Inflammatory macrophage (primary cell): ENCODE results near the gene ZNF235.
"Not testable (repeated sequence)": the region's sequence is repeated elsewhere in the genome, so short reads cannot be mapped to it uniquely, and the experiment has no call there.

ENCODE experiments used
- DNase-seq, 2 donors: peaks; one replicate each; pipeline ENCODE4 v3.0.0-alpha.2; 2020 to 2022

ZNF235 gene

GRCh38 chr19:44255705-44256411 is 49.0 kb downstream of the ZNF235 start:
- DNase-seq, result no peak

DNA sequence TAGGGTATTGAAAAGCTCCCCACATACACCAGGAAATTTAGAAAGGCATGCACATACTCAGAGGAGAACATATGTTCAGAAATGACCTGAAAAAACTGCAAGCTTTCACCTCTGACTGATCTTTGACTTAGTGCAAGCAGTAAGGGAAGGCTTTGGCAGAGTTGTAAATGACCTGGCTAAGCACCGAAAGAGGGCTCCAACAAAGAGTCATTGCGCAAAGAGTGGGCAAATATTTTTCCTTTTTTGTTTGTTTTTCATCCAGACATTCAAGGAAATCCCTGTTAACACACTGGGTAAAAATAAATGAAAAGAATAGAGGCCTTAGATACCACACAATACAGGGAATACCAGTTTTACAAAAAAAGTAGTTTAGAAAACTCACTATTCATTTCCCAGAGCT is 50.3 kb downstream of the ZNF235 start:
- DNase-seq, result no peak

DNA sequence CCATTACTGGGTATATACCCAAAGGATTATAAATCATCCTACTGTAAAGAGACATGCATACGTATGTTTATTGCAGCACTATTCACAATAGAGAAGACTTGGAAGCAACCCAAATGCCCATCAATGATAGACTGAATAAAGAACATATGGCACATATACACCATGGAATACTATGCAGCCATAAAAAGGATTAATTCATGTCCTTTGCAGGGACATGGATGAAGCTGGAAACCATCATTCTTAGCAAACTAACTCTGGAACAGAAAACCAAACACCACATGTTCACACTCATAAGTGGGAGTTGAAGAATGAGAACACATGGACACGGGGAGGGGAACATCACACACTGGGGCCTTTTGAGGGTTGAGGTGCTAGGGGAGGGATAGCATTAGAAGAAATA is 51.4 kb downstream of the ZNF235 start:
- DNase-seq, result not testable (repeated sequence)

DNA sequence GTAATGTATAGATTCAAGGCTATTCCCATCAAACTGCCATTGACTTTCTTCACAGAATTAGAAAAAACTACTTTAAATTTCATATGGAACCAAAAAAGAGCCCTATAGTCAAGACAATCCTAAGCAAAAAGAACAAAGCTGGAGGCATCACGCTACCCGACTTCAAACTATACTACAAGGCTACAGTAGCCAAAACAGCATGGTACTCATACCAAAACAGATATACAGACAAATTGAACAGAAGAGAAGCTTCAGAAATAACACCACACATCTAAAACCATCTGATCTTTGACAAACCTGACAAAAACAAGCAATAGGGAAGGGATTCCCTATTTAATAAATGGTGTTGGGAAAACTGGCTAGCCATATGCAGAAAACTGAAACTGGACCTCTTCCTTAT is 52.5 kb downstream of the ZNF235 start:
- DNase-seq, result not testable (repeated sequence)

DNA sequence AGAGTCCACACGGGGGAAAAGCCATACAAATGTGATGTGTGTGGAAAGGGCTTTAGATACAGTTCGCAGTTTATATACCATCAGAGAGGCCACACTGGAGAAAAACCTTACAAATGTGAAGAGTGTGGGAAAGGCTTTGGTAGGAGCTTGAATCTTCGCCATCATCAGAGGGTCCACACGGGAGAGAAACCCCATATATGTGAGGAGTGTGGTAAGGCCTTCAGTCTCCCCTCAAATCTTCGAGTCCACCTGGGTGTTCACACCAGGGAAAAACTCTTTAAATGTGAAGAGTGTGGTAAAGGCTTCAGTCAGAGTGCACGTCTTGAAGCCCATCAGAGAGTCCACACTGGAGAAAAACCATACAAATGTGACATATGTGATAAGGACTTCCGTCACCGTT is 68.4 kb downstream of the ZNF235 start:
- no peak for DNase-seq
